ENCODE results near the gene APBA2.

- TF ChIP-seq CTCF (IDR thresholded peaks at IDR 0.05 in 8 of 11, conservative IDR thresholded peaks at IDR 0.05 in 3 of 11) = no peak
- TF ChIP-seq POLR2A (IDR thresholded peaks at IDR 0.05) = no peak
- no peak for TF ChIP-seq POLR2AphosphoS5 (IDR thresholded peaks at IDR 0.05)
Measured at GRCh38 chr15:29016518-29016917, 130.7 kb downstream of the APBA2 start.
